Thymus (tissue), 11 donors: ENCODE measurements around the gene FERMT2. TPM values are rescaled to one million over a fixed set of nuclear protein-coding genes. Genes with fewer than 3 reads are reported as not detected.

Experiments
- DNase-seq, 9 donors: peaks; one replicate each; pipeline ENCODE4 v3.0.0-alpha.2; 2013; ENCODE audit warnings: low spot score in 9 of 9, low read depth in 6 of 9, missing footprints in 1 of 9
- H3K27ac ChIP-seq, 2 donors: one replicate each; pipeline ENCODE4 v1.5.1; 2013; ENCODE audit warnings: control low read depth in 1 of 2, low read depth in 1 of 2, low read length in 1 of 2, mild to moderate bottlenecking in 1 of 2, moderate library complexity in 1 of 2
- H3K27me3 ChIP-seq, 2 donors: one replicate each; pipeline ENCODE4 v1.5.1; 2013; ENCODE audit warnings: low read length in 1 of 2; ENCODE audit not compliant: control insufficient read depth in 2 of 2, insufficient read depth in 1 of 2
- H3K36me3 ChIP-seq, 2 donors: one replicate each; pipeline ENCODE4 v1.5.1; 2013; ENCODE audit warnings: low read length in 1 of 2, mild to moderate bottlenecking in 1 of 2, moderate library complexity in 1 of 2; ENCODE audit not compliant: control insufficient read depth in 2 of 2, insufficient read depth in 2 of 2
- H3K4me1 ChIP-seq, 2 donors: one replicate each; pipeline ENCODE4 v1.5.1; 2013; ENCODE audit warnings: low read length in 2 of 2; ENCODE audit not compliant: control insufficient read depth in 2 of 2, insufficient read depth in 2 of 2
- H3K4me3 ChIP-seq, 2 donors: one replicate each; pipeline ENCODE4 v1.5.1; 2013; ENCODE audit warnings: low read length in 2 of 2, control low read depth in 1 of 2, mild to moderate bottlenecking in 1 of 2
- H3K9me3 ChIP-seq, 2 donors: one replicate each; pipeline ENCODE4 v1.5.1; 2013; ENCODE audit warnings: low read length in 1 of 2, mild to moderate bottlenecking in 1 of 2; ENCODE audit not compliant: control insufficient read depth in 2 of 2, insufficient read depth in 1 of 2
- WGBS: extraction: QIAGEN DNeasy Blood & Tissue Kit; methylation state at CpG from one replicate; pipeline ENCODE4 v1.1.7; 2013; 5-methylcytosine and 5-hydroxymethylcytosine counted together
- polyA plus RNA-seq: library from polyadenylated mRNA; stranded (reverse); fragments of 200-250 nt; gene quantifications from one replicate; pipeline ENCODE4 v1.2.3, GENCODE V29; 2013
- total RNA-seq: library from RNA; stranded (reverse); fragments of 120-200 nt; gene quantifications from one replicate; pipeline ENCODE4 v1.2.4, GENCODE V29; 2013
- donor health status: healthy.

The FERMT2 gene
- total and polyA plus RNA-seq, 2 donors = 10.8 to 21.2 TPM

DNA sequence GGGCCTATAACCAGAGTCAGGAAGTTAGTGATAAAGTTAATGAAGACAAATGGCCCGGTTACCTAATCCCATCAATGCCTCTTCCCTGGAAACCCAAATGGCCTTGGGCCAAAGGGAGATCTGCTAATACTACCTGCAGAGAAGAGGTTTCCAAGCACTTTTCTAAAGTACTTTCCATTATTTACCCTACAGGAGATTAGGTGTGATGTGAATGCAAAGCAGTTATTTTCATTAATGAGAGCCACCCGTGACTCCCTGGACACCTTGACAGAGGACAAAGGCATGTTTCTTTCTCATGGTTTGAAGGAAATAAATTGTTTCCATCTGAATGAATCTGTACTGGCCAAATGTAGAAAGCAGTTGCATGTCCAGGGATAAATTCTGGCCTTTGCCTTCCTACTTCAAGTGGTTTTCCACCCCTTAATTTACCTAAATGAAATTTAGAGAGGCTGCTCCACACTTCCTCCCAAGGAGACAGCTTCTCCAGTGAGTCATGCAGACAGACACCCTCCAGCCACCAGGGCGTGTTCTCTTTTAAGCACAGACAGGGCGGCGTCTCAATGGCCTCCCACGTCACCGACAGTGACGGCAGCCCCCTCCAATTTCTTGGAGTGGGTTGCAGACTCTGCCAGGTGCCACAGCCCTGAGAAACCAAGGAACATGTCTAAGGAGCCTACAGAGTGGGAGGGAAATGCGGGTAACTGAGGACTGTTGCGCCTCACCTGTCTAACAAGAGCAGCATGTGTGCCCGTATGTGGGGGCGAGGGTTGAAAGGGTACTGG is 115.5 kb downstream of the FERMT2 start:
- Histone ChIP-seq H3K4me1 (no peaks in the 10 kb centered on the region), H3K4me3 (no peak overlapping the region), H3K27me3 (no peaks in the 10 kb centered on the region), H3K36me3 (no peaks in the 10 kb centered on the region), H3K9me3 (no peaks in the 10 kb centered on the region), H3K27ac (no peak overlapping the region)
- WGBS = 98% methylated on average over 12 of the region's 12 CpGs
- DNase-seq = no peak

GRCh38 chr14:52834440-52834842 is 116.4 kb downstream of the FERMT2 start:
- no peak for DNase-seq
- Histone ChIP-seq H3K36me3 (no peaks in the 10 kb centered on the region), H3K4me1 (no peaks in the 10 kb centered on the region), H3K27me3 (no peaks in the 10 kb centered on the region), H3K9me3 (no peaks in the 10 kb centered on the region), H3K27ac (no peak overlapping the region), H3K4me3 (no peak overlapping the region)
- whole genome bisulfite sequencing = 92% methylated on average over 1 of the region's 1 CpG

DNA sequence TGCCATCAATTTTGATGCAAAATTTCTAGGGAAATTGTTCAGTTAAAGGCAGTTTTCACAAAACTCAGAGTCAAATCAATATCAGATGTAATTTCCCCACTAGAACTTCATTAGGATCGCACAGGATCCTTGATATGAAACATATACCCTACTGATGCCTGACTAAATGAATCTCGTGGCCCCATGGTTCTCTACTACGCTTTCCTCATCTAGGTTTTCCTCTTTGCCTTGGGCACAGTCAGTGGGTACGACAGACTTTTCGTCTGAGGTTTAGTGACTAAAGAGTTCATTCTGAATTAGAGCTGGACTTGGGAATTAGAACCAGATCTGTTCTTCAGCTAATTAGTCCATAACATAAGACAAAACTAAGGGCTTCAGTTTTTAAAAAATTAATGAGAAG is 117.0 kb downstream of the FERMT2 start:
- no peaks in the 10 kb centered on the region for H3K27me3 ChIP-seq
- 98% methylated on average over 5 of the region's 5 CpGs for WGBS
- H3K27ac ChIP-seq = no peak overlapping the region
- H3K4me3 ChIP-seq = no peak overlapping the region
- H3K9me3 ChIP-seq = no peaks in the 10 kb centered on the region
- H3K36me3 ChIP-seq = no peaks in the 10 kb centered on the region
- no peaks in the 10 kb centered on the region for H3K4me1 ChIP-seq
- no peak for DNase-seq

- no peaks in the 10 kb centered on the region for H3K36me3 ChIP-seq
- WGBS = 86% methylated on average over 7 of the region's 7 CpGs
- H3K4me1 ChIP-seq = no peaks in the 10 kb centered on the region
- no peak overlapping the region for H3K27ac ChIP-seq
- no peaks in the 10 kb centered on the region for H3K9me3 ChIP-seq
- H3K4me3 ChIP-seq = no peak overlapping the region
- H3K27me3 ChIP-seq = no peaks in the 10 kb centered on the region
- DNase-seq = no peak
These were observed 121.2 kb downstream of the FERMT2 start for GRCh38 chr14:52829527-52830185.

- Histone ChIP-seq H3K27me3 (no peaks in the 10 kb centered on the region), H3K4me1 (no peaks in the 10 kb centered on the region), H3K4me3 (no peak overlapping the region), H3K36me3 (no peaks in the 10 kb centered on the region), H3K9me3 (no peaks in the 10 kb centered on the region), H3K27ac (no peak overlapping the region)
- no peak for DNase-seq
These were observed 123.4 kb downstream of the FERMT2 start for GRCh38 chr14:52827426-52827825.

GRCh38 chr14:52825085-52825484 is 125.8 kb downstream of the FERMT2 start:
- Histone ChIP-seq H3K27me3 (no peaks in the 10 kb centered on the region), H3K4me3 (no peak overlapping the region), H3K4me1 (no peaks in the 10 kb centered on the region), H3K27ac (no peak overlapping the region), H3K36me3 (no peaks in the 10 kb centered on the region), H3K9me3 (no peaks in the 10 kb centered on the region)
- WGBS = 56% methylated on average over 4 of the region's 4 CpGs
- DNase-seq = no peak

- WGBS = 76% methylated on average over 4 of the region's 4 CpGs
- H3K9me3 ChIP-seq = no peaks in the 10 kb centered on the region
- H3K36me3 ChIP-seq = no peaks in the 10 kb centered on the region
- H3K27ac ChIP-seq = no peak overlapping the region
- no peaks in the 10 kb centered on the region for H3K4me1 ChIP-seq
- no peaks in the 10 kb centered on the region for H3K27me3 ChIP-seq
- H3K4me3 ChIP-seq = no peak overlapping the region
- DNase-seq = no peak
These were observed 126.4 kb downstream of the FERMT2 start for GRCh38 chr14:52824462-52824861.

DNA sequence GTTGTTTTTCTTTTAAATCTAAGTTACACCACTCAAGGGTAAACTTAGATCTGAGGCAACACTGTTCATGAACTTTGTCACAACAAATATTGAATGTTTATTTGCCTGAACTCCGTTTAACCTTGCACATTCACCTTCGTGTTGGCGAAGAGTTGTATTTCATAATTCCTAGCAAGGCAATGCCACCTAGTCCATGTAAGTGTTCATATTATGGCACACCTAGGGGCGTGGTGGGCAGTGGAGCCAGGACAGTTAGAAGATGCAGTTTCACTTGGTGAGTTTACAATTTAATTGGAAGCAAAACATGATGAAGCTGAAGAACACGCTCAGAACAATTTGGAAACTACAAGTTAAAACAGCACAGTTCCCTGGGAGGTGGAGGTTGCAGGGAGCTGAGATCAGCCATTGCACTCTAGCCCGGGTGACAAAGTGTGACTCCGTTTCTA is 129.0 kb downstream of the FERMT2 start:
- no peaks in the 10 kb centered on the region for H3K27me3 ChIP-seq
- H3K9me3 ChIP-seq = no peaks in the 10 kb centered on the region
- H3K4me3 ChIP-seq = no peak overlapping the region
- H3K4me1 ChIP-seq = no peaks in the 10 kb centered on the region
- H3K27ac ChIP-seq = no peak overlapping the region
- DNase-seq = no peak
- 93% methylated on average over 7 of the region's 7 CpGs for WGBS
- no peaks in the 10 kb centered on the region for H3K36me3 ChIP-seq

- 46% methylated on average over 1 of the region's 1 CpG for WGBS
- H3K9me3 ChIP-seq = no peaks in the 10 kb centered on the region
- no peak for DNase-seq
These were observed 142.7 kb downstream of the FERMT2 start for GRCh38 chr14:52808101-52808500.

More at GRCh38 chr14:52808101-52808500, 142.7 kb downstream of the FERMT2 start:
- Histone ChIP-seq H3K36me3 (no peaks in the 10 kb centered on the region), H3K27ac (no peak overlapping the region), H3K4me3 (no peak overlapping the region), H3K4me1 (no peaks in the 10 kb centered on the region), H3K27me3 (no peaks in the 10 kb centered on the region)
